ENCODE results near the gene SLC44A5.
"Not testable (repeated sequence)": the region's sequence is repeated elsewhere in the genome, so short reads cannot be mapped to it uniquely, and the experiment has no call there.

The SLC44A5 gene

GRCh38 chr1:75273110-75273509 lies 337.8 kb downstream of the SLC44A5 start:
- no peak for DNase-seq (ENCODE audit: low read depth)

DNA sequence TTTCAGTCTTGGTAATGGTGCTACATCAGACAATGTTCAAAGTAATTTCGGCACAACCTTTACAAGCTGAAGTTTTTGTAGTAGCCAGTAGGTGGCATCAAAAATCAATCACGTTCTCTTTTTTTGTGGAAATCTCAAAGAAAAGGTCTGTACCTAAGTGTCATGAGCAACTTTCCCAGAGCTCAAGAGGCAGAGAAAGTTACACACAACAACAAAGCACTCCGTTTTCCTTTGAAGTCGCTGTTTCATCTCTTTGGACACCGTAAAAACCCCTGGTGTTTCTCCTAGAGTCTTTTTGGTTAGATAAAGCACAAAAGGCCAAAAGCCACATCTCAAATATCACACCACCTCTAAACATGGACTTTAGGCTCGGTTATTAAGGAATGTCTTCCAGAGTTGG lies 345.1 kb downstream of the SLC44A5 start:
- DNase-seq (ENCODE audit: low read depth) = no peak

GRCh38 chr1:75264112-75264511 lies 346.8 kb downstream of the SLC44A5 start:
- no peak for DNase-seq (ENCODE audit: low read depth)

- DNase-seq (ENCODE audit: low read depth) = not testable (repeated sequence)
Observed at GRCh38 chr1:75263616-75264015, 347.3 kb downstream of the SLC44A5 start.

DNA sequence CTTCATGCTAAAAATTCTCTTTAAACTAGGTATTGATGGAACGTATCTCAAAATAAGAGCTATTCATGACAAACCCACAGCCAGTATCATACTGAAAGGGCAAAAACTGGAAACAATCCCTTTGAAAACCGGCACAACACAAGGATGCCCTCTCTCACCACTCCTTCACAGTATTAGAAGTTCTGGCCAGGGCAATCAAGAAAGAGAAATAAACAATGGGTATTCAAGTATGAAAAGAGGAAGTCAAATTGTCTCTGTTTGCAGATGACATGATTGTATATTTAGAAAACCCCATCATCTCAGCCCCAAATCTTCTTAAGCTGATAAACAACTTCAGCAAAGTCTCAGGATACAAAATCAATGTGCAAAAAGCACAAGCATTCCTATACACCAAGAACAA lies 349.0 kb downstream of the SLC44A5 start:
- not testable (repeated sequence) for DNase-seq (ENCODE audit: low read depth)

DNA sequence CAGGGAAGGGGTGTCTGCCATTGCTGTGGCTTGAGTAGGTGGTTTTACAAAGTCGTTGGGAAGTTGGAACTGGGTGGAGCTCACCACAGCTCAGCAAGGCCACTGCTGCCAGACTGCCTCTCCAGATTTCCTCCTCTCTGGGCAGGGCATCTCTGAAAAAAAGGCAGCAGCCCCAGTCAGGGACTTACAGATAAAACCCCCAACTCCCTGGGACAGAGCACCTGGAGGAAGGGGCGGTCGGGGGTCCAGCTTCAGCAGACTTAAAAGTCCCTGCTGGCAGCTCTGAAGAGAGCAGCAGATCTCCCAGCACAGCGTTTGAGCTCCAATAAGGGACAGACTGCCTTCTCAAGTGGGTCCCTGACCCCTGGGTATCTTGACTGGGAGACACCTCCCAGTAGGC lies 352.6 kb downstream of the SLC44A5 start:
- DNase-seq (ENCODE audit: low read depth) = no peak

DNA sequence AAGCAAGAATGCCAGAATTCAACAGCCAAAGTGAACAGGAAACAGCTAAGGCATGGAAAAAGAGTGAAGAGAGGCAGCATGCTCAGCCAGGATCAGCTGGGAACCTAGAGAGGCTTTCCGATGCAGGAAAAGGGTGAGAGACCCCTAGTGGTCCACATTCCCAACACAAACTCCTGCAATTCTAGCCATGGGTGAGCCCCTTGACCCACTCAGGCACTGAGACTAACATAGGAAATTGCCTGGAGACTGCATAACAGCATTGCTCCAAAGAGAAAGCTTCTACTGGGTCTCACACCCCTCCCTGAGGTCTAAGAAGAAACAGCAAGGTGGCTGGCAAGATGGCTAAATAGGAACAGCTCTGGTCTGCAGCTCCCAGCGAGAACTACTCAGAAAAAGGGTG lies 353.5 kb downstream of the SLC44A5 start:
- DNase-seq (ENCODE audit: low read depth) = no peak

- not testable (repeated sequence) for DNase-seq (ENCODE audit: low read depth)
Observed at GRCh38 chr1:75250114-75250513, 360.8 kb downstream of the SLC44A5 start.

DNA sequence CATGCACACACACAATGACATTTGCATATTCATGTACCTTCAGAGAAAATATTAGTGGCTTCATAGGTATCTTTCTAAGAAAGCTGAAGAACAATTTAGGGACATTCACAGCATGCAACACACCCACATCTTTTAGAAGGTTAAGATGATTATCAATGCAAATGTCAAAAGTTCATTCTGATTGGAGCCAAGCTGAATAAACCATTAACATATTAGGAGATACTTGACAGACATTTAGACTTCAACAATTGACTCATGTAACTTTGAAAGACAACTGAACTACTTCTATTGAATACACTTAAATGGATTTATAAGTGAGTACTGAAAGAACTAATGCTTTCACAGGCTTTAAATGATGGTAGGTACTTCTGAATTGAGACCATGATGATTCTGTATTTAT lies 365.7 kb downstream of the SLC44A5 start:
- no peak for DNase-seq (ENCODE audit: low read depth)

GRCh38 chr1:75243124-75243523 lies 367.8 kb downstream of the SLC44A5 start:
- DNase-seq (ENCODE audit: low read depth) = no peak

GRCh38 chr1:75237316-75237715 lies 373.6 kb downstream of the SLC44A5 start:
- DNase-seq (ENCODE audit: low read depth) = no peak

DNA sequence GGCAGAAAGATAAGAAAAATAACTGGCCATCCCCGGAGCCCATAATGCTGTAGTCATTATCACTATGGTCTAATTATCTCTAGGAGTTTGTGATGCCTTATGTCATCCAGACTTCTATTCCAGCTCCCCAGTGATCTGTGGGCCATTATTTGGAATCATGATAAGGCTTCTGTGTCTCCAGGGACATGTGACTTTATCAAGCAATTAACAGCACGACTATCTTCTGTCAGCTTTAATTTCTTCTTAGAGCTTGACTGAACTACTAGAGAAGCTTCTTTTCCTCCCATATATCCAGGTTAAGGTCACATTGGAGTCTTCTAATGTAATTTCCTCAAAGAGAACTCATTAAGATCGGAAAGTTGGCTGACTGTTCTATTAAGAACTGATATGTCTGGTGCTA lies 376.4 kb downstream of the SLC44A5 start:
- no peak for DNase-seq (ENCODE audit: low read depth)

DNA sequence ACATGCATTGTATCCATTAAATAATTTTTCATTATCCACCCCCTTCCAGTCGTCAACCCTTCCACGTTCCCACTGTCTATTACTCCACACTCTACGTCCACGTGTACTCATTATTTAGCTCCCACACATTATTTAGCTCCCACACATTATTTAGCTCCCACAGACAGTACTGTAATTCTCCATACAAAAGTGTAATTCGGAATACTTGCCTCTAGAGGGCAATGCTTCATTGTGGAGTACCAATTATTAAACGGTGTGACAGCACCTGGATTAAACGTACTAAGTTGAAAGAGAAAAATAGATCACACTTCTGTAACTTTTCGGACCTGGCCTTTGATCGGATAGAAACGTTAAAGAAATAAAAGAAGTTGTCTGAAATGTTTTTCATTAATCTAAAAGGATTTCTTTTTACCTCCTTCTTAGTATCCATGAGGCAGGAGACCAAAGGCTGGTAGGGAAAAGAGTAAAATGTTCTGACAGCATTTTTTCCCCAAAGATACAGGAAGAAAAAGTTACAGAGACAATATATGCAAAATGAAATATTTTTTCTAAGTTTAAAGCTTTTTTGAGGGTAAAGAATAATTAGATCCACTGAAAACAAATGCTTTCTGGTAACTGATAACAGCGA lies 377.5 kb downstream of the SLC44A5 start:
- no peak for DNase-seq (ENCODE audit: low read depth)

DNA sequence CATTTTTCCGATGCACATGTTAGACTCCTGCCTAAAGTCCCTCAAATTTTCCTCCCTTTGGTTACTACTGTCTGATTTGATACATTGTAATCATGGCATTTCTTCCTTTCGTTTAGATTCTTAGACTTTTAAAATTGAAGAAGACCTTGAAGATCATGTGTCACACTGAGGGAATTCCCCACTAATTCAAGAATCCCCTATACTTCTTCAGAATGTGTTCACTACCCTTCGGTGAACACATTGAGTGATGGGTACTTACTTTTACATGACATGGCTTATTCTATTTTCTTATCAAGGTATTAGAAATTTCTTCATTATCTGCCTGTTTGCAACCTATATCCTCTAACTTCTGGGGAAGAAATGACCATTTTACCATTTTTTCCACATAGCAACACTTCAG lies 390.8 kb downstream of the SLC44A5 start:
- DNase-seq (ENCODE audit: low read depth) = no peak

DNA sequence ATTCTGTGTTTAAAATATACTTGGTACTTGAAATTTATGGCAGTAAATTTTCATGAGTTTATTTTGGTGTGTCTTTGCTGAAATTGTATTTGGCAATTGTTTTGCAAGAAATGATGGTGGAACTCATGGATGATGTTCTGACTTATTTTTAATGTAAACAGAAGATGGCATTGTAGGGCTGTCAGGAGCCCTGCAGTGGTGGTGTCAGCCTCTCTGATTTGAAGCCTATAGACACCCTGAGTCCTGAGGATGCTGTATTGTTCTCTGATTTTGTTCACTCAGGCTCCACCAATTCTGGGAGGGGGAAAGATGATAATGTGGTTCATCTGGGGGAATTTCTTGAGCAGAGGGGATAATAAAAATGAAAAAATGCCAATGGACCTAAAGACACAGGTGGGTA lies 396.9 kb downstream of the SLC44A5 start:
- DNase-seq (ENCODE audit: low read depth) = no peak

- no peak for DNase-seq (ENCODE audit: low read depth)
Observed at GRCh38 chr1:75211648-75212047, 399.3 kb downstream of the SLC44A5 start.

DNA sequence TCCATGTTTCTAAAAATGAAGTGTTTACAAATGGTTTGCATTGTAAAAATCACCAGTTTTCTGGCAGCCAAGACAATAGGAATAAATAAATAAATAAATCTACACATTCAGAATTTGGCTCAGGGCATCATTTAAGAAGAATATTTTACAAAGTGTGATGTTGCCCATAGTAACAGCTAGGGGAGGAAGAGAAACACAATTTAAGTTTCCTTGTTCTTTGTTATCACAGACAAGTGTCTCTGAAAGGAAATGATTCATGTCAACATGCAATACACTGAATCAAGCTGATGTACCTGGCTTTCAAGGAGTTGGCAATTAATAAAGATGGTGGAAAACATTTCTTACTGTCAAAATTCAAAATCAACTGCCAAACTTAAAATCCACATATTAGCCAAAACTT lies 402.1 kb downstream of the SLC44A5 start:
- DNase-seq (ENCODE audit: low read depth) = no peak

DNA sequence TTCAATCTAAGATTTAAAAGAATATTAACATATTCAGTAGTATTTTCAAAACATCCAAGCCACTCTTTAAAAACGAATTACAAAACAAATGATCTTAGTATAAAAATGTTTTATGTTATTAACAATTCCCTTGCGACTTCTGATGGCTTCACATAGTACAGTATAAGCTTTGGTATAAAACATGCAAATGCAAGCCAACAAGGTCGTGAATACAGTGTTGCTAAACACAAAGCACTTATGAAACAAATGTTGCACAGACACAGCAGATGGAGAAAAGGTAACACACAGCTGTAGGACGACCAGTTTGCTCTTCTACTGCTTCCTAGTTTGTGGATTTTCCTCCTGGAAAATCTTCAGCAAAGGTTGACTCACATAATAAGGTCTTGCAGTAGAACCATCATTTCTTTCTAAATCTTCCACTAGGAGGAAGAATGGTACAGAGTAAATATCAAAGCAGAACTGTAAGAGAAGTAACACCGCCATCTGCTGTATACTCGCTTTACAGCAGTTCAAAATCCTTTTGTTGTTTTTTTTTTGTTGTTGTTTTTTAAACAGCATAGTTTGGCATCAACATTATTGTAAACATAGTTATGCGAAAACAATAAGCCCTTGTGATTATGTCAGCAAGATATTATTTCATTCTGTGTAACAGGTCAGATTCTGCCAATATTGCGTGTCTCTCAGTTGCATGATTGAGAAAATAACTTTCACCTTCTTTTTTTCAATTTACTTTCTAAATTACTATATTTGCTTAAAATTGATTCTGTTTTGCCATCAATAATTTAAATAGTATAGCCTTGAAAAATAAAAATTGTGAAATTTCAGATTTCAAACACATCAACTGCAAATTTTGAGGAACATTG lies 407.3 kb downstream of the SLC44A5 start:
- DNase-seq (ENCODE audit: low read depth) = no peak

DNA sequence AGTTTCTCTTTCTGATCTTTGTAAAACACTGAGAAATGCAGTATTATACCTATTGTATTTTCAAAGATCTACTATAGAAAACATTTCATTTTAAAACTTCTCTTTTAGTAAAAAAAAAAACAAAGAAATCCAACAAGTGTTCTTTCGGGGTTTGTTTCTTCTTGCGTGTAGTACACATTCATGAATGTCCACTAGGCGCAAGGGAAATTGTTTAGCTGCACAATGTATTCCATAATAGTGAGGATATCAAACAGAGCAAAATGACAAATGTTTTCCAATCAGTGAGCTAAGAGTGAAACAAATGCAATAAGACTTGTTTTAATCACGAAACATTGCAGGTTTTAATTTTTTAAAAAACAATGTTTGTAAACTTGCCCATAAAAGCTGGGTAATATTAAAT lies 408.2 kb downstream of the SLC44A5 start:
- DNase-seq (ENCODE audit: low read depth) = no peak

- DNase-seq (ENCODE audit: low read depth) = no peak
Observed at GRCh38 chr1:75198761-75199160, 412.2 kb downstream of the SLC44A5 start.

DNA sequence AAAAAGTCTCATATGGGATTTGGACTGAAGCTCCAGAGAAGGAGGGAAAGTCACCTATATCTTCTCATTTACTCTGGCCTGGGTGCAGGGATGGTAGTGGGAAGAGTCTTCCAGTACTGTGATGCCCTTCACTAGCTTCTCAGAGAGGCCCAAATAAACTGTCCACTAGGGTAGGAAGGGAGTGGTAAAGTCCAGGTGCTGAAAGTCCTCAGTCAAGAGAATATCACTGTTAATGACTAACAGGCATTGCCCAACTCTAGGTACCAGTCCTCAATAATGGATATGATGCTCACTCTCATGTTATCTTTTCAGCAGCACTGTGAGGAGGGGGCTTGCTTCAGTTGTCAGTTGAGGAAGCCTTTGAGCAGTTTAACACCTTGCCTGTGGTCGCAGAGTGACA lies 412.8 kb downstream of the SLC44A5 start:
- DNase-seq (ENCODE audit: low read depth) = no peak

DNA sequence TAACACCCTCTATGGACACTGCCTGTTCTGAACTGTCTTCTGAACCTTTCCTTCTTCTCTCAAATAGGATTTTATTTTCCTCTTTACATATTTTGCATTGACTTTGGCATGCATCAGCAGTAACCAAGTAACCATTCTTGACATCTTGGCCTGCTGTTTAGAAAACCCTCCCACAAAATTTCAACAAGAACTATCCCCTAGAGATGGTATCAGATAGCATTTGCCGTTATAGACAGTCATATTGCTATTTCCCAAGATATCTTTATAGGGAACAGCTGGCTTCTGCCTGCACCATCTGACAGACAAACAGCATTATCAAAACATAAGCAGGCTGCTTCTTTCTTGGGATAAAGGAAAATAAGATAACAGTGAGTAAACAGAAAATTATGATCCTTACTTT lies 422.0 kb downstream of the SLC44A5 start:
- no peak for DNase-seq (ENCODE audit: low read depth)

DNA sequence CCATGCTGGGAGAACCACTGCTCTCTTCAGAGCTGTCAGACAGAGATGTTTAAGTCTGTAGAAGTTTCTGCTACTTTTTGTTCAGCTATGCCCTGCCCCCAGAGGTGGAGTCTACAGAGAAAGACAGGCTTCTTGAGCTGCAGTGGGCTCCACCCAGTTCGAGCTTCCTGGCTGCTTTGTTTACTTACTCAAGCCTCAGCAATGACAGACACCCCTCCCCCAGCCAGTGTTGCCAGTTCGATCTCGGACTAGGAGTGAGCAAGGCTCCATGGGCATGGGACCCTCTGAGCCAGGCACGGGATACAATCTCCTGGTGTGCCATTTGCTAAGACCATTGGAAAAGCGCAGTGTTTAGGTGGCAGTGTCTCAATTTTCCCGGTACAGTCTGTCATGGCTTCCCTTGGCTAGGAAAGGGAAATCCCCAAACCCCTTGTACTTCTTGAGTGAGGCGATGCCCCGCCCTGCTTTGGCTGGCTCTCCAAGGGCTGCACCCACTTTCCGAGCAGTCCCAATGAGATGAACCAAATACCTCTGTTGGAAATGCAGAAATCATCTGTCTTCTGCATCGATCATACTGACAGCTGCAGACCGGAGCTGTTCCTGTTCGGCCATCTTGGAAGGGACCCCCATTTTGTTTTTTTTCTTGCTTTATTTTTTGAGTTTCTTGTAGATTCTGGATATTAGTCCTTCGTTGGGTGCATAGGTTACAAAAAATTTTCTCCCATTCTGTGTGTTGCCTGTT lies 429.5 kb downstream of the SLC44A5 start:
- DNase-seq (ENCODE audit: low read depth) = not testable (repeated sequence)
